GM23338 (cell line): Measurements from ENCODE around the gene PGBD5. TPM values are rescaled to one million over a fixed set of nuclear protein-coding genes. Genes with fewer than 3 reads are reported as not detected.

ENCODE experiments used
- ATAC-seq: fragments of 200-7000 bp; cut with Tn5 transposase; 3 replicates; pipeline ENCODE4 v1.9.1; 2020
- DNase-seq: peaks from one replicate; pipeline ENCODE4 v3.0.0-alpha.2; 2015; ENCODE audit warnings: low spot score
- H2AFZ ChIP-seq: fragments of 200-600 bp; sonication (generic); 2 replicates; pipeline ENCODE4 v1.8.0; 2016; ENCODE audit warnings: antibody characterized with exemption, mild to moderate bottlenecking, moderate library complexity
- H3F3A ChIP-seq: fragments of 200-600 bp; sonication (generic); replicated peaks from 2 replicates; pipeline ENCODE4 v1.8.0; 2017; ENCODE audit warnings: antibody characterized with exemption, mixed run types, low read depth
- H3K27ac ChIP-seq: fragments of 200-600 bp; sonication (generic); 2 replicates; pipeline ENCODE4 v1.6.1; 2016; ENCODE audit warnings: low read depth
- H3K27me3 ChIP-seq: fragments of 200-600 bp; sonication (generic); 2 replicates; pipeline ENCODE4 v1.8.0; 2016; ENCODE audit warnings: mild to moderate bottlenecking, mixed run types, moderate library complexity; ENCODE audit not compliant: insufficient read depth
- H3K36me3 ChIP-seq: fragments of 200-600 bp; sonication (generic); 2 replicates; pipeline ENCODE4 v1.8.0; 2016; ENCODE audit warnings: mild to moderate bottlenecking; ENCODE audit not compliant: insufficient read depth
- H3K4me1 ChIP-seq: fragments of 200-600 bp; sonication (generic); 2 replicates; pipeline ENCODE4 v1.8.0; 2016; ENCODE audit warnings: mild to moderate bottlenecking, moderate library complexity; ENCODE audit not compliant: insufficient read depth
- H3K4me2 ChIP-seq: fragments of 200-600 bp; sonication (generic); 2 replicates; pipeline ENCODE4 v1.7.1; 2017; ENCODE audit warnings: mixed run types
- H3K4me3 ChIP-seq: fragments of 200-600 bp; sonication (generic); 2 replicates; pipeline ENCODE4 v1.6.1; 2016; ENCODE audit warnings: mixed run types
- H3K79me2 ChIP-seq: fragments of 200-600 bp; sonication (generic); replicated peaks from 2 replicates; pipeline ENCODE4 v1.8.0; 2017; ENCODE audit warnings: mild to moderate bottlenecking; ENCODE audit not compliant: insufficient read depth
- H3K9me2 ChIP-seq: fragments of 200-600 bp; sonication (generic); 2 replicates; pipeline ENCODE4 v1.8.0; 2017; ENCODE audit not compliant: insufficient read depth
- H4K20me1 ChIP-seq: fragments of 200-600 bp; sonication (generic); replicated peaks from 2 replicates; pipeline ENCODE4 v1.8.0; 2017; ENCODE audit warnings: mild to moderate bottlenecking; ENCODE audit not compliant: insufficient read depth
- H3K27ac Mint-ChIP-seq: 2 replicates; pipeline ENCODE4 v1.8.0; 2020; ENCODE audit warnings: inconsistent platforms, mild to moderate bottlenecking, moderate library complexity, mixed read lengths
- H3K27me3 Mint-ChIP-seq: 3 replicates; pipeline ENCODE4 v1.8.0; 2022; ENCODE audit warnings: low read depth, mild to moderate bottlenecking, moderate library complexity, mixed read lengths, inconsistent platforms; ENCODE audit not compliant: insufficient read depth, poor library complexity
- H3K36me3 Mint-ChIP-seq: 3 replicates; pipeline ENCODE4 v1.8.0; 2021; ENCODE audit warnings: low read depth, mild to moderate bottlenecking, inconsistent platforms, moderate library complexity, mixed read lengths
- H3K4me1 Mint-ChIP-seq: 3 replicates; pipeline ENCODE4 v1.8.0; 2020; ENCODE audit warnings: mild to moderate bottlenecking, inconsistent platforms, mixed read lengths
- H3K4me3 Mint-ChIP-seq: 3 replicates; pipeline ENCODE4 v1.8.0; 2021; ENCODE audit warnings: moderate library complexity, mild to moderate bottlenecking, inconsistent platforms, mixed read lengths
- H3K9me3 Mint-ChIP-seq: 3 replicates; pipeline ENCODE4 v1.8.0; 2020; ENCODE audit warnings: moderate library complexity, mild to moderate bottlenecking, inconsistent platforms, mixed read lengths
- CREB1 ChIP-seq: fragments of 250-450 bp; sonication (Bioruptor Pico); IDR thresholded peaks from 2 replicates; pipeline ENCODE4 v1.5.0; 2020; ENCODE audit warnings: low read depth, mild to moderate bottlenecking, moderate library complexity
- CTCF ChIP-seq, 2 experiments: fragments of 200-600 bp in 1 of 2; sonication (generic) in 1 of 2; conservative IDR thresholded peaks; 2 replicates each; pipeline versions ENCODE4 v1.5.1 to v1.6.1; 2016 to 2017; ENCODE audit warnings: antibody characterized with exemption in 2 of 2, low read depth in 2 of 2, mild to moderate bottlenecking in 2 of 2, moderate library complexity in 1 of 2
- ETS1 ChIP-seq: IDR thresholded peaks from 2 replicates; pipeline ENCODE4 v1.6.1; 2016; ENCODE audit warnings: antibody characterized with exemption
- EZH2 ChIP-seq: fragments of 200-600 bp; sonication (generic); IDR thresholded peaks from one replicate; pipeline ENCODE4 v1.8.0; 2017; ENCODE audit warnings: antibody characterized with exemption, mild to moderate bottlenecking, low read depth; ENCODE audit not compliant: unreplicated experiment
- EZH2phosphoT487 ChIP-seq: fragments of 200-600 bp; sonication (generic); IDR thresholded peaks from one replicate; pipeline ENCODE4 v1.8.1; 2018; ENCODE audit warnings: antibody characterized with exemption; ENCODE audit not compliant: unreplicated experiment
- JUNB ChIP-seq: IDR thresholded peaks from one replicate; pipeline ENCODE4 v1.6.1; 2016; ENCODE audit warnings: antibody characterized with exemption; ENCODE audit not compliant: unreplicated experiment
- NANOG ChIP-seq: IDR thresholded peaks from 2 replicates; pipeline ENCODE4 v1.6.1; 2016; ENCODE audit warnings: antibody characterized with exemption, borderline replicate concordance
- POLR2AphosphoS5 ChIP-seq: IDR thresholded peaks from 2 replicates; pipeline ENCODE4 v1.6.1; 2016; ENCODE audit warnings: antibody characterized with exemption, low read depth
- REST ChIP-seq: IDR thresholded peaks from one replicate; pipeline ENCODE4 v1.6.1; 2018; ENCODE audit warnings: antibody characterized with exemption; ENCODE audit not compliant: unreplicated experiment
- STAT1 ChIP-seq: IDR thresholded peaks from one replicate; pipeline ENCODE4 v1.6.1; 2016; ENCODE audit warnings: antibody characterized with exemption; ENCODE audit not compliant: unreplicated experiment
- ZNF114 ChIP-seq: fragments of 250-450 bp; sonication (Bioruptor Pico); IDR thresholded peaks from 2 replicates; pipeline ENCODE4 v1.5.0; 2020; ENCODE audit warnings: mild to moderate bottlenecking, moderate library complexity
- ZNF331 ChIP-seq: fragments of 250-450 bp; sonication (Bioruptor Pico); IDR thresholded peaks from 2 replicates; pipeline ENCODE4 v1.5.0; 2020; ENCODE audit warnings: low read depth, mild to moderate bottlenecking, moderate library complexity
- ZNF462 ChIP-seq: fragments of 250-450 bp; sonication (Bioruptor Pico); IDR thresholded peaks from 2 replicates; pipeline ENCODE4 v1.5.0; 2020; ENCODE audit warnings: mild to moderate bottlenecking, moderate library complexity
- polyA plus RNA-seq: library from polyadenylated mRNA; unstranded; fragments of >200 nt; fragmentation: Nextera tagmentation; extraction: Ambion mirVana; gene quantifications from 2 replicates; pipeline ENCODE4 v1.2.1, GENCODE V29; 2016
- total RNA-seq: library from RNA; depleted of rRNA; stranded (reverse); fragments of >200 nt; shearing (Covaris generic); gene quantifications from 2 replicates; pipeline ENCODE4 v1.2.3, GENCODE V29; 2014

PGBD5 gene
- total and polyA plus RNA-seq, 2 experiments from 2014 or later, result 3.4 to 16.6 TPM

- Histone ChIP-seq H3K9me2 (no peaks in the 10 kb centered on the region), H3K27me3 (no peaks in the 10 kb centered on the region), H3K79me2 (no peaks in the 10 kb centered on the region), H3K4me1 (no peaks in the 10 kb centered on the region; the same call in 1 of the 2 replicates), H2AFZ (no peak overlapping the region), H3K4me2 (no peak overlapping the region), H3K4me3 (no peak overlapping the region), H4K20me1 (no peaks in the 10 kb centered on the region), H3F3A (no peaks in the 10 kb centered on the region), H3K27ac (no peak overlapping the region), H3K36me3 (no peaks in the 10 kb centered on the region)
- no peak for ATAC-seq
- Mint-ChIP-seq H3K27me3 (peaks cover 7% of the 10 kb centered on the region), H3K27ac (no peak overlapping the region), H3K9me3 (no peaks in the 10 kb centered on the region), H3K36me3 (peaks cover 6% of the 10 kb centered on the region; the same call in 2 of the 3 replicates), H3K4me1 (peaks cover 19% of the 10 kb centered on the region), H3K4me3 (no peak overlapping the region)
- DNase-seq, result no peak
- TF ChIP-seq ZNF331 (CRISPR knock-in tag) (no peak), CREB1 (CRISPR knock-in tag) (no peak), STAT1 (no peak), EZH2phosphoT487 (no peak), JUNB (no peak), CTCF (conservative IDR thresholded peaks at IDR 0.05; ENCODE audit: low read depth in 2 of 2) (no peak), ZNF114 (CRISPR knock-in tag) (no peak), EZH2 (no peak), NANOG (no peak), ZNF462 (no peak), POLR2AphosphoS5 (no peak), ETS1 (no peak), REST (no peak)
These were observed 142.5 kb downstream of the PGBD5 start for GRCh38 chr1:230283678-230284077.
